ENCODE measurements around the gene PAEP.

Gene PAEP

DNA sequence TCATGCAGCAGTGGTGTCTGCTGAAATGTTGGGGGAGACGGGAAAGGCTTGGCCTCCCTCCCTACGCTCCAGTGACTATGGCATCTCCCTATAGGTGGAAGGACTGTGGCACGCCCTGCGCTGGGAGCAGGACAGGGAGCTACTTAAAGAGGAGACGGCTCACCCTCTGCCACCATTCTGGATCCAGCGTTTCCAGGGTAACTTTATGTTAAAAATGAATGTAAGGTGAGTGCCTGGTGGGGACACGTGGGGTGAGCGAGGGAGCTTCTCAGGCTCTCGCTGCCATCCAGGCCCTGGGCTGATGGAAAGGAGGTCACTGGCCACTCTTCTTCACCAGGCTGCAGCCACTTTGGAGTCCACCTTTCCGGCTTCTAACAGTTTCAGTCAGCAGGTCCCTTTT lies 15.7 kb downstream of the PAEP start:
- DNase-seq: no peak
- H3K36me3 ChIP-seq: no peaks in the 10 kb centered on the region
- intact Hi-C loops (cut with DNase I; ENCODE audit: low total_unique reads): no loop called here
- TF ChIP-seq, protein P1, sequence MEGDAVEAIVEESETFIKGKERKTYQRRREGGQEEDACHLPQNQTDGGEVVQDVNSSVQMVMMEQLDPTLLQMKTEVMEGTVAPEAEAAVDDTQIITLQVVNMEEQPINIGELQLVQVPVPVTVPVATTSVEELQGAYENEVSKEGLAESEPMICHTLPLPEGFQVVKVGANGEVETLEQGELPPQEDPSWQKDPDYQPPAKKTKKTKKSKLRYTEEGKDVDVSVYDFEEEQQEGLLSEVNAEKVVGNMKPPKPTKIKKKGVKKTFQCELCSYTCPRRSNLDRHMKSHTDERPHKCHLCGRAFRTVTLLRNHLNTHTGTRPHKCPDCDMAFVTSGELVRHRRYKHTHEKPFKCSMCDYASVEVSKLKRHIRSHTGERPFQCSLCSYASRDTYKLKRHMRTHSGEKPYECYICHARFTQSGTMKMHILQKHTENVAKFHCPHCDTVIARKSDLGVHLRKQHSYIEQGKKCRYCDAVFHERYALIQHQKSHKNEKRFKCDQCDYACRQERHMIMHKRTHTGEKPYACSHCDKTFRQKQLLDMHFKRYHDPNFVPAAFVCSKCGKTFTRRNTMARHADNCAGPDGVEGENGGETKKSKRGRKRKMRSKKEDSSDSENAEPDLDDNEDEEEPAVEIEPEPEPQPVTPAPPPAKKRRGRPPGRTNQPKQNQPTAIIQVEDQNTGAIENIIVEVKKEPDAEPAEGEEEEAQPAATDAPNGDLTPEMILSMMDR (IDR thresholded peaks at IDR 0.05): no peak
- no peak overlapping the region for H3K27ac ChIP-seq
- H3K4me3 ChIP-seq: no peak overlapping the region
- H3K4me1 ChIP-seq: no peaks in the 10 kb centered on the region
- H3K27me3 ChIP-seq: peaks cover 0 to 36% of the 10 kb centered on the region in 2 donors
- H3K9me3 ChIP-seq: no peaks in the 10 kb centered on the region

DNA sequence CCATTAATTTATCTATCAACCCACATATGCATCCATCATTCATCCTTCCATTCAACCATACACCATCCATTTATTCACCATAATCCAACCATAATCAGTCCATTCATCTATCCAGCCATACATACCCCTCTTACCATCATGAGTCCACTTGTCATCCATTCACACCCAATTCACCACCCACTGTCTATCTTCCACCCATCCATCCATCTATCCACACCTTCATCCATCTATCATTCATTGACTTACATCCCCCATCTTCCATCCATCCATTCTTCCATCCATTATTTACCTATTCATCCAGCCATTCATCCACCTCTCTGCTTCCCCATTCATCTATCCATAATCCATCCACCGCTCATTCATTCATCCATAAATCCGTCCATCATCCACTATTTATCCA lies 17.8 kb downstream of the PAEP start:
- Histone ChIP-seq H3K9me3 (no peaks in the 10 kb centered on the region), H3K4me1 (no peaks in the 10 kb centered on the region), H3K27me3 (peaks cover 0 to 49% of the 10 kb centered on the region in 2 donors), H3K36me3 (no peaks in the 10 kb centered on the region), H3K27ac (no peak overlapping the region), H3K4me3 (no peak overlapping the region)
- TF ChIP-seq, protein P1 (IDR thresholded peaks at IDR 0.05): no peak
- intact Hi-C loops (cut with DNase I; ENCODE audit: low total_unique reads): no loop called here
- no peak for DNase-seq

DNA sequence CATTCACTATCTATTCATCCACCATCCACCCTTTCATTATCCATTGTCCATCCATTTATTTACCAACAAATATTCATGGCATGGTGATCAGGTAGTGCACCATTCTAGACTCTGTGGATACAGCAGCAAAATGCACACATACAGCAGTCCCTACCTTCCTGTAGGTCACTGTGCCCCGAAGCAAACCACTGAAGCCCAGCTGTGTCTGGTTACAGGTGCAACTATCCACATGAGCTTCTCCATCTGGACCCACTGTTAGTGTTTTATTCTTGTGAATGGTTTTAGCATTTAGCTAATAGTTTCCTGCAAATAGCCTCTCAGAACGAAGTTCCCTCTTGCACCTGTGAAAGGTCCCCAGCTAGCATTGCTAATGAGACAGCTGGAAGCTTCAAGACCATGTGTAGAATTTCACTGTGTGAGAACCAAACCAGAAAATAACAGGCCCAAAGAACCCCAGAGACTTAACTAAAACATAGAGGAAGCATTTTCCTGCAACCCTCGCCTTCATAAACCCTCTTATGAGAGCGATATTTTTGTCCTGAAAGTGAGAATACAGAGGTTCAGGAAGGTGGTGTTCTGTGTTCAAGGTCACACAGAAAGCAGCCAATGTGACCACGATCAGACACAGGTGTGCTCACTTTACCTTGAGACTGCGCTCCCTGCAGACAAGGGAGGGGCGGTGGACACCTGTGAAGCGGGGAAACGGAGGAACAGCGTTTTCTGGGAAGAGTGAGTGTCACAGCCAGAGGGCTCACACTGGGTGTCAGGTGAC lies 18.5 kb downstream of the PAEP start:
- TF ChIP-seq, protein P1 (IDR thresholded peaks at IDR 0.05): no peak
- Histone ChIP-seq H3K27me3 (peaks cover 0 to 45% of the 10 kb centered on the region in 2 donors), H3K4me3 (no peak overlapping the region), H3K9me3 (no peaks in the 10 kb centered on the region), H3K4me1 (no peaks in the 10 kb centered on the region), H3K27ac (no peak overlapping the region), H3K36me3 (no peaks in the 10 kb centered on the region)
- intact Hi-C loops (cut with DNase I; ENCODE audit: low total_unique reads): no loop called here
- no peak for DNase-seq

DNA sequence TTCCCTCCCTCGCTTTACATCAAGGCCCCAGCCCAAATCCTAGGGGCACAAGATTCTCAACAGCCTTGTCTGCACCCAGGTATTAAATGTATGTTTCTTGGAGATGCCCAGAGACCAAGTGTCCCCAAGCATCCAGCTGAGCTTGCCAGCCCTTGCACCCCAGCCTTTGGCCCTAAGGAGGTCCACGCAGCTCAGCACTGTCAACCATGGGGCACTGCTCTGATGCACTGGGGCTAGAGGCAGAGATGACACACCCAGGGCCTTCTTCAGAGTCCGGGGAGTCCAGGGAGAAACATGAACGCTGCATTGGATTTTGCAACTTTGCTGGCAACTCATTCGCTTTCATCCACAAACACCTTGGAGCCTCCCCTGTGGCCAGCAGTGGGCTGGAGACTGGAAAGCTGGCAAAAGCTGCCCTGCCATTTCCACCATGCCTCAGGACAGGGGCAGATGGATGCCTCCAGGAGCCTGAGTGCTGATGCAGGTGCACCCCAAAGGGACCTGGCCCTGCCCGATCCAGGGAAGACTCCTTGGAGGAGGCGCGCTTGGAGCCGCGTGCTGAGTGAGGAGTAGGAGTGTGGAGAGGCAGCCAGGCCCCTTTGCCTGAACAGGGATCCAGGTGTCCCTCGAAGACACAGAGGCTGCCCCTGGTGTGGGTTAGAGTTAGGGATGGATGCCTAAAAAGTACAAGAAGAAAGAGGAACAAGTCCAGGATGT lies 19.3 kb downstream of the PAEP start:
- TF ChIP-seq, protein P1 (IDR thresholded peaks at IDR 0.05): no peak
- intact Hi-C loops (cut with DNase I; ENCODE audit: low total_unique reads): no loop called here
- DNase-seq: no peak
- no peaks in the 10 kb centered on the region for H3K36me3 ChIP-seq
- no peak overlapping the region for H3K27ac ChIP-seq
- H3K9me3 ChIP-seq: no peaks in the 10 kb centered on the region
- H3K4me3 ChIP-seq: no peak overlapping the region
- peaks cover 0 to 44% of the 10 kb centered on the region in 2 donors for H3K27me3 ChIP-seq
- H3K4me1 ChIP-seq: no peaks in the 10 kb centered on the region

DNA sequence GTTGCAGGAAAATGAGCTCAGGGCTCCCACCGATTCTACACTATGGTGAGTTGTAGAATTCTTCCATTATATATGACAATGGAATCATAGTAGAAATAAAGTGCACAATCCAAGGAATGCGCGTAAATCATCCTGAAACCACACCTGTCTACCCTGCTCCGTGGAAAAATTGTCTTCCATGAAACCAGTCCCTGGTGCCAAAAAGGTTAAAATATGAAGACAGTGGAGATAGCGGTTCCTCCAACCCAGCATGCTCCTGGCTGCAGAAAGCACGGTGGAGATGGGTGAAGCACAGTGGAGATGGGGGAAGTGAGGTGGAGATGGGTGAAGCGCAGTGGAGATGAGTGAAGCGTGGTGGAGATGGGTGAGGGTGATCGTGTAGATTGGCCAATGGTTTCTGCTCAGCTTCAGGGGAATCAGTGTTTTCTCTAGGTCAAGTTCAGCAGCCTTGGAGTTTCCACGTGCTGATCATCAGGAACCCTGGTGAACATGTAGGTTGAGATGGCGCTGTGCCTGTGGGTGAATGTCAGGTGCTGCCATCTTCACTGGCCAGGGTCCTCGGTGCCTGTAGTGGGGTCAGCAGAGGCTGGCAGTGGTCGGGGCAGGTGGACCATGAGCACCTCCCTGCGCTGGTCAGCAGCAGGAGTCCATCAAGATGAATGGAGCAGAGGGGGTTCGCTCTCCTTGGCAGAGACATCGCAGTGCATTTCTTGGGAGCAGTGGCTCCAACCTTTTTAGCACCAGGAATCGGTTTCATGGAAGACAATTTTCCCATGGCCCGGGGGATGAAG lies 20.3 kb downstream of the PAEP start:
- H3K27me3 ChIP-seq: peaks cover 0 to 48% of the 10 kb centered on the region in 2 donors
- no peaks in the 10 kb centered on the region for H3K4me1 ChIP-seq
- no peak overlapping the region for H3K4me3 ChIP-seq
- TF ChIP-seq, protein P1 (IDR thresholded peaks at IDR 0.05): no peak
- intact Hi-C loops (cut with DNase I; ENCODE audit: low total_unique reads): no loop called here
- H3K27ac ChIP-seq: no peak overlapping the region
- H3K36me3 ChIP-seq: no peaks in the 10 kb centered on the region
- no peak for DNase-seq
- H3K9me3 ChIP-seq: no peaks in the 10 kb centered on the region

Data from tibial artery (tissue), 4 donors.